Karpas-422 (cell line): ENCODE results near the gene BRF1. TPM values are rescaled to one million over a fixed set of nuclear protein-coding genes. Genes with fewer than 3 reads are reported as not detected.

Experiments
- DNase-seq: peaks from one replicate; pipeline ENCODE4 v3.0.0-alpha.2; 2015
- H2AFZ ChIP-seq: fragments of 200-600 bp; sonication (generic); 2 replicates; pipeline ENCODE4 v1.6.1; 2014; ENCODE audit warnings: antibody characterized with exemption, low read length, mixed read lengths
- H3K27ac ChIP-seq: fragments of 200-600 bp; sonication (generic); 2 replicates; pipeline ENCODE4 v1.5.1; 2014; ENCODE audit warnings: mild to moderate bottlenecking, low read length, moderate library complexity
- H3K27me3 ChIP-seq: fragments of 200-600 bp; sonication (generic); 2 replicates; pipeline ENCODE4 v1.6.1; 2014; ENCODE audit warnings: low read length, mixed read lengths
- H3K36me3 ChIP-seq: fragments of 200-600 bp; sonication (generic); 2 replicates; pipeline ENCODE4 v1.6.1; 2014; ENCODE audit warnings: low read length, mixed read lengths; ENCODE audit not compliant: insufficient read depth
- H3K4me1 ChIP-seq: fragments of 200-600 bp; sonication (generic); 2 replicates; pipeline ENCODE4 v1.6.1; 2014; ENCODE audit warnings: mild to moderate bottlenecking, low read length, mixed read lengths
- H3K4me2 ChIP-seq: fragments of 200-600 bp; sonication (generic); 2 replicates; pipeline ENCODE4 v1.6.1; 2014; ENCODE audit warnings: low read length, low read depth, mild to moderate bottlenecking; ENCODE audit not compliant: poor library complexity, severe bottlenecking
- H3K4me3 ChIP-seq: fragments of 200-600 bp; sonication (generic); 2 replicates; pipeline ENCODE4 v1.5.1; 2014; ENCODE audit warnings: mild to moderate bottlenecking, antibody characterized with exemption, low read length, mixed read lengths
- H3K79me2 ChIP-seq: fragments of 200-600 bp; sonication (generic); 2 replicates; pipeline ENCODE4 v1.6.1; 2014; ENCODE audit warnings: mild to moderate bottlenecking, low read length, mixed read lengths
- H3K9ac ChIP-seq: fragments of 200-600 bp; sonication (generic); 2 replicates; pipeline ENCODE4 v1.6.0; 2014; ENCODE audit warnings: low read length
- H3K9me2 ChIP-seq: fragments of 200-600 bp; sonication (generic), shearing (Covaris generic); replicated peaks from 2 replicates; pipeline ENCODE4 v1.6.0; 2014; ENCODE audit warnings: mild to moderate bottlenecking, low read length, moderate library complexity; ENCODE audit not compliant: insufficient read depth
- H3K9me3 ChIP-seq: fragments of 300-700, 200-600 bp; sonication (generic); 2 replicates; pipeline ENCODE4 v1.6.1; 2014; ENCODE audit warnings: low read length, mixed read lengths
- H4K20me1 ChIP-seq: fragments of 200-600 bp; sonication (generic); 2 replicates; pipeline ENCODE4 v1.6.1; 2014; ENCODE audit warnings: mild to moderate bottlenecking, antibody characterized with exemption, low read length, low read depth; ENCODE audit not compliant: insufficient read depth
- total RNA-seq: library from RNA; depleted of rRNA; stranded (reverse); fragments of >200 nt; shearing (Covaris generic); gene quantifications from 2 replicates; pipeline ENCODE4 v1.2.3, GENCODE V29; 2014; ENCODE audit warnings: low replicate concordance

Gene BRF1
- total RNA-seq, 1 experiment from 2014 or later, result 19.0 TPM

DNA sequence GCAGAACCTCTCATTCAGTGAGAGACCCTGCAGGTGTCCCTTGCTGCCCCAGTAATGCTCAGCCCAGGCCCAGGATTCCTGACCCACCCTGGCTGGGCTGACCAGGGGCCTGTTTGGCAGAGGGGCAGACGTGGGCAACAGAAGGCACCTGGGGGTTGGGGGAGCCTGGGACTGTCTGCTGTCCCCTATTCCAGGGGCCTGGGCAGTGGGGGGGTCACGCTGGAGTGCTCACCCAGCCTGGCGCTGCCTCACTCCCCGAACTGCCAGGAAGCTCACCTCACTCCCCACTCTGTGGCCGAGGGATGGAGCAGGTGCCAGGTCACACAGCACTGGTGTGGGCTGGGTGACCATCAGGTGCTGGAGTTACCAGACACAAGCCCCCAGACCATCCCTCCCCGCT lies 97.1 kb downstream of the BRF1 start:
- Histone ChIP-seq H3K27me3 (no peaks in the 10 kb centered on the region), H3K36me3 (no peaks in the 10 kb centered on the region), H3K4me1 (no peaks in the 10 kb centered on the region), H3K79me2 (no peaks in the 10 kb centered on the region), H3K4me2 (no peak overlapping the region), H3K9me3 (no peaks in the 10 kb centered on the region), H2AFZ (no peak overlapping the region), H4K20me1 (peaks cover 31% of the 10 kb centered on the region; the same call in 1 of the 2 replicates), H3K27ac (no peak overlapping the region), H3K9me2 (no peaks in the 10 kb centered on the region), H3K9ac (no peak overlapping the region), H3K4me3 (no peak overlapping the region)
- no peak for DNase-seq

DNA sequence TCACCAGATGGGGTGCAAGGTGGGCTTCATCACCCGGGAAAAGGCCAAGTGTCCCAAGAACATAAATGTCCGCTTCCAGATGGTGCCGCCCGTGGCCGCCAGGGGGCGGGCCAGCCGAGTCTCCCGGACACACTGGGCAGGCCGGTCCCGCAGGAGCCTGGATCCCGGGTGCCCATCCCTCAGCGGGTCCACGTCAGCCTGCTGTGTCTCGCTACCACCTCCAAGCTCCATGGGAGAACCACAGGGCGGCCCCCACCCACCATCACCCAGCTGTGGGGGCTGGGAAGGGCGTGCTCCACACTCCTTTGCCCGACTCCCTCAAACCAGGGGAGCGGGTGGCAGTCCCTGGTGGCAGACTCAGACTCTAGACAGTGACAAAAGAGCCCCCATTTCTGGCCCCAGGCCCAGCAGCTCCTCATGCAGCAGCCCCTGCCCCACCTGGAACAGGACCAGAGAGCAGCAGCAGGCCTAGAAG lies 97.7 kb downstream of the BRF1 start:
- Histone ChIP-seq H3K4me3 (no peak overlapping the region), H3K9me3 (no peaks in the 10 kb centered on the region), H4K20me1 (peaks cover 37% of the 10 kb centered on the region; the same call in 1 of the 2 replicates), H2AFZ (no peak overlapping the region), H3K9ac (no peak overlapping the region), H3K79me2 (no peaks in the 10 kb centered on the region), H3K36me3 (no peaks in the 10 kb centered on the region), H3K27ac (no peak overlapping the region), H3K27me3 (no peaks in the 10 kb centered on the region), H3K4me1 (no peaks in the 10 kb centered on the region), H3K4me2 (no peak overlapping the region), H3K9me2 (no peaks in the 10 kb centered on the region)
- peak; percentile 81 for DNase-seq

DNA sequence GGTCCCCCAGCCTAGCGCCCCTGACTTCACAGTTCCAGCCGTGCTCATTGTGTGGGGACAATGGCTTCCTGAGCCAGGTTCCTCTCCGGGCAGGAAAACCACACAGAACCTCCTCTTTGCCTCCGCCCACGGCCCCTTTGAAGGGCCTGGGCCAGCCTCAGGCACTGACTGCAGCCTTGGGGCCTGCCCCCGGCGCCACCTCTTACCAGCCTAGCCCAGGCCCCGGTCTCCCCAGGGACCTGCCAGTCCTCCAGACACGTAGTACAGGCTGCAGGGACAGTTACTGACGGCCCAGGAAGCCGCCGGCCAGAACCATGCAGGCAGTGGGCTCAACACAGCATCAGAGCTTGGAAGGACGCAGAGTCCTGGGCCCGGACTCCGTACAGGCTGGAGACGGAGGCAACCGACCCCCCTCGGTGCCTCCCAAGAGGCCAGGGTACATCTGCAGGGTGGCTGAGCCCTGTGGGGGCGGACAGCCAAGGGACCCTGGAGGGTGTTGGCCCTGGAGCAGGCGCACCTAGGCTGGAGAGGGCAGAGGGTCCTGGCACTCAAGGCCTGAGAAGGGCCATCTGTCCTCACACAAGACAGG lies 98.8 kb downstream of the BRF1 start:
- H3K36me3 ChIP-seq, result no peaks in the 10 kb centered on the region
- H3K27ac ChIP-seq, result no peak overlapping the region
- H3K9me3 ChIP-seq, result no peaks in the 10 kb centered on the region
- no peaks in the 10 kb centered on the region for H3K9me2 ChIP-seq
- H3K4me1 ChIP-seq, result no peaks in the 10 kb centered on the region
- peaks cover 39% of the 10 kb centered on the region; the same call in 1 of the 2 replicates for H4K20me1 ChIP-seq
- no peak for DNase-seq
- no peaks in the 10 kb centered on the region for H3K27me3 ChIP-seq
- no peak overlapping the region for H3K4me2 ChIP-seq
- no peak overlapping the region for H3K9ac ChIP-seq
- H2AFZ ChIP-seq, result no peak overlapping the region
- H3K79me2 ChIP-seq, result no peaks in the 10 kb centered on the region
- H3K4me3 ChIP-seq, result no peak overlapping the region

DNA sequence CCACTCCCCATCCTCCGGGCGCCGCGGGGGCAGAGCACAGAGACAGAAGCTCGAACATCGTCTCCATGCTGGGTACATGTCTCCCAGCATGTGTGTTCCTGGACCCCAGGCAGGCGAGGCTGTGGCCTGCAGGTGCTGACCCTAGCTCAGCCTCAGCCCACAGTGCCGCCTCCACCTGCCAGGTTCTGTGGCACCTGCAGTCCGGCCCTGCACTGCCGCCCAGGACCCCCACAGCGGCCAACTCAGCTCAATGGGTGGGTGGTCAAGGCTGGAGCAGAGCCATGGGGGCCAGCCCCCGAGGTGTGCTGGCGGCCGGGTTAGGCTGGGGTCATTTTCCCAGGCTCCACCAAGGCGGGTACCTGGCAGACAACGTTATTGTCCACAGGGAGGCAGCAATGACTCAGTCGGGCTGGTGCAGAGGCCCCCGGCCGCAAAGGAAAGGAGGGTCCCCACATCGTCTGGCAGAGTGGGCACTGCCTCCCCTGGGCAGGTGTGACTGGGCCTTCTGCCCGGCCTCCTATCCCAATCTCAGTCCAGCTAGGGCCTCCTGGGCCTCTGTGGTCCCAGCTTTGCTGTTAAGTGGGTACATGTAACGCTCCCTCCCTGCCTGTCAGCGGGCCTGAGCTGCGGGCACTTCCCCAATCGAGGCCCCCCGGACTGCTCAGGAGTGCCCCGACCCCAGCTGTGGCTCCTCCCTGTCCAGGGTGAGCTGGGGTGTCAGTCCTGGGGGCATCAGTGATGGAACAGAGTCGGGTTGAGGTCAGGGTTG lies 99.5 kb downstream of the BRF1 start:
- H3K4me2 ChIP-seq, result no peak overlapping the region
- peaks cover 39% of the 10 kb centered on the region; the same call in 1 of the 2 replicates for H4K20me1 ChIP-seq
- no peak overlapping the region for H3K4me3 ChIP-seq
- H3K9me3 ChIP-seq, result no peaks in the 10 kb centered on the region
- H3K9me2 ChIP-seq, result no peaks in the 10 kb centered on the region
- H3K27me3 ChIP-seq, result no peaks in the 10 kb centered on the region
- H3K27ac ChIP-seq, result no peak overlapping the region
- DNase-seq, result no peak
- H2AFZ ChIP-seq, result no peak overlapping the region
- H3K9ac ChIP-seq, result no peak overlapping the region
- H3K4me1 ChIP-seq, result no peaks in the 10 kb centered on the region
- H3K36me3 ChIP-seq, result no peaks in the 10 kb centered on the region
- no peaks in the 10 kb centered on the region for H3K79me2 ChIP-seq

DNA sequence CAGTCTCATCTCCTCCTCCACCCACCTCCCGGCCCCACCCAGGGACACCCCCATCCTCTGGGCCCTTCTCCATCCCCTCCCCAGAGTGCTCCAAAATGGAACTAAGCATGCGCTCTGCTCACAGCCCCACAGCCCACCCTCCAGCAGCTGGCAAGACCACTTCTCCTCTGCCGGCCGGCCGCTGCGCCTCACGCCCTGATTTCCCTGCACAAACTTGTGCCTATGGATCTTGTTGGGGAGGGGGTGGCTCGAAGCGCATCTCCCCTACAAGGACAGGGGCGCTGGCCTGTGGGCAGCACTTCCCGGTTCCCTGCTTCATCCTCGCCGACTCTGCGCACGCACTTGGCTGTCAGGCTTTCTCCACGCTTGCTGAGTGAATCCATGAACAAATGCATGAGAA lies 100.2 kb downstream of the BRF1 start:
- no peak overlapping the region for H3K27ac ChIP-seq
- H4K20me1 ChIP-seq, result peaks cover 36% of the 10 kb centered on the region; the same call in 1 of the 2 replicates
- no peak overlapping the region for H3K4me2 ChIP-seq
- H3K27me3 ChIP-seq, result no peaks in the 10 kb centered on the region
- no peak overlapping the region for H3K9ac ChIP-seq
- DNase-seq, result no peak
- no peak overlapping the region for H2AFZ ChIP-seq
- no peaks in the 10 kb centered on the region for H3K79me2 ChIP-seq
- no peaks in the 10 kb centered on the region for H3K9me3 ChIP-seq
- no peak overlapping the region for H3K4me3 ChIP-seq
- H3K4me1 ChIP-seq, result no peaks in the 10 kb centered on the region
- no peaks in the 10 kb centered on the region for H3K9me2 ChIP-seq
- no peaks in the 10 kb centered on the region for H3K36me3 ChIP-seq

DNA sequence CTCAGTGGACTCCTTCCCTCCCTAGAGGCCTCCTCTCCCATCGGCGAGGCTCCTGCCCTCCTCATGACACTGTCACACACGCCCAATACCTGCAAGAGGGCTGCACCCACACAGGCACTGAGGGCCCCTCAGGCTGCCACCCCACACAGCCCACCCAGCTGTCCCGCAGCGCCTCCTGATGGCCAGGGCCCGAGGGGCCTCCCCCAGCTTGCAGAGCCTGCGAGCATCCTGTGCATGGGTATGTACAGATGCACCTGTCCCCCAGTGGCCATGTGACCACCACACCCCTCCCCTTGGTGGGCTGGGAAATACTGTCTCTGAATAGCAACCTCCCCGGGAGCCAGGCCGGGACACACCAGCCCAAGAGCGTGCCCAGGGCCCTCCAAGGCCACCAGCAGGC lies 100.7 kb downstream of the BRF1 start:
- H3K4me2 ChIP-seq, result no peak overlapping the region
- H3K9me2 ChIP-seq, result no peaks in the 10 kb centered on the region
- H3K27ac ChIP-seq, result no peak overlapping the region
- no peak overlapping the region for H3K9ac ChIP-seq
- no peaks in the 10 kb centered on the region for H3K36me3 ChIP-seq
- H3K4me3 ChIP-seq, result no peak overlapping the region
- no peaks in the 10 kb centered on the region for H3K27me3 ChIP-seq
- no peaks in the 10 kb centered on the region for H3K79me2 ChIP-seq
- H2AFZ ChIP-seq, result no peak overlapping the region
- peaks cover 30% of the 10 kb centered on the region; the same call in 1 of the 2 replicates for H4K20me1 ChIP-seq
- DNase-seq, result peak; percentile 76
- H3K4me1 ChIP-seq, result no peaks in the 10 kb centered on the region
- no peaks in the 10 kb centered on the region for H3K9me3 ChIP-seq

DNA sequence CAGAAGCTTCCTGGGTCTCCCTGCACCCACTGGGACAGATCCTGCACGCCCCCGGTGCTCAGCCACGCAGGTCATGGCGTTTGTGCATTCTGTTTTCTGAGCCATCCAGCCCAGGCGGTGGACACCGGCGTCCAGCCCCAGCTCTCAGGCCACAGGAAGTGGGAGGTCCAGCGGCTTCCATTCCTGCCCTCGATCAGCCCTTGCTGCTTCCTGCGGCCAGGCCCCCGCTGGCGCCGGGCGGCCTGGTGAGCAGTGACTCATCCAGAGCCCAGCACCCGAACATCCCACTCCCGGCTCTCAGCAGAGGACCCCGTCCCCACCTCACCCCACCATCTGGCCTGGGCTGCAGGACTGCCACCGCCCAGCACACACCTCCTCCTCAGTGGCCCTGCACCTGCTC lies 101.7 kb downstream of the BRF1 start:
- no peak overlapping the region for H3K4me3 ChIP-seq
- no peaks in the 10 kb centered on the region for H3K79me2 ChIP-seq
- H3K36me3 ChIP-seq, result no peaks in the 10 kb centered on the region
- H3K4me1 ChIP-seq, result no peaks in the 10 kb centered on the region
- H3K9ac ChIP-seq, result no peak overlapping the region
- H3K9me2 ChIP-seq, result no peaks in the 10 kb centered on the region
- H3K4me2 ChIP-seq, result no peak overlapping the region
- no peaks in the 10 kb centered on the region for H3K27me3 ChIP-seq
- H2AFZ ChIP-seq, result no peak overlapping the region
- no peaks in the 10 kb centered on the region for H3K9me3 ChIP-seq
- DNase-seq, result no peak
- H4K20me1 ChIP-seq, result peaks cover 25% of the 10 kb centered on the region; the same call in 1 of the 2 replicates
- H3K27ac ChIP-seq, result no peak overlapping the region

DNA sequence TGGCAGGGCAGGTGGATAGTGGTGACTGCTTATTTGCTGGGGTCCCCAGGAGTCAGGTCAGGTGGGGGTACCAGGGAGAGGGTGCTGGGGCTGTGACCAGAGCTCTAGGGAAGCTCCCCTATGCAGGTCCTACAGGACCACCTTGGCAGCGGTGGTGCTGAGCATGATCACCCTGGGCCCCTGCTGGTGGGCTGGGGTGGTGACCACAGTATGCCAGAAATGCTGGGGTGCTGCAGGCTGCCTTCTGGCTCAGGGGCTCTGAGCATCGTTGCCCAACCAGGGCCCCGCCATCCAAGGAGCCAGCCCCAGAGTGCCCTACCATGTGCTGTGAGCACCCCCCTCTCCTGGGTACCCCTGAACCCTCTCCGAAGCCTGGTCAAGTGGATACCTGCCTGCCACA lies 102.2 kb downstream of the BRF1 start:
- Histone ChIP-seq H3K27me3 (no peaks in the 10 kb centered on the region), H2AFZ (no peak overlapping the region), H4K20me1 (peaks cover 25% of the 10 kb centered on the region; the same call in 1 of the 2 replicates), H3K9me2 (no peaks in the 10 kb centered on the region), H3K4me3 (no peak overlapping the region), H3K9ac (no peak overlapping the region), H3K4me1 (no peaks in the 10 kb centered on the region), H3K9me3 (no peaks in the 10 kb centered on the region), H3K36me3 (no peaks in the 10 kb centered on the region), H3K79me2 (no peaks in the 10 kb centered on the region), H3K27ac (no peak overlapping the region), H3K4me2 (no peak overlapping the region)
- no peak for DNase-seq
